ENCODE measurements around the gene MSI2. TPM values are rescaled to one million over a fixed set of nuclear protein-coding genes. Genes with fewer than 3 reads are reported as not detected.

MSI2 gene
- total RNA-seq, 1 donor from 2014 or later: 144 TPM

DNA sequence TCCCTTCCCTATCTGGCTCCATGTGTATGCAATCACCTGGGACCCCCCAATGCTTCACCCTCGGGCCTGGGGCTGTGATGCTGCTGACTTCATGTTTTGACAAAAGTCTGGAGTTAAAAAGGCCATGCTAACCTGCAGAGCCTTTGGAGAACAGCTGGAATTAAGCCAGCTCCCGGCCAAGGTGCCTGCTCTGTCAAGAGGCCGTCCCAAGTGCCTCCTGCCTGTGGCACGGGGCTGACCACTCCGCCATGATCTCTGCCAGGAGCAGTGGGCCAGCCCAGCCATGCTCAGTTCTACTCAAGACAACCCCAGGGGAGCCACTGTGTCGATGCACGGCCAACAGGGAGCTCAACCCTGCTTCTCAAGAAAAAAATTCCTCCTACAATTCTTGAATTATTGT lies 395.1 kb downstream of the MSI2 start:
- H3K9me3 Mint-ChIP-seq: no peaks in the 10 kb centered on the region
- H3K36me3 Mint-ChIP-seq: peaks cover 3% of the 10 kb centered on the region
- no peak for DNase-seq (ENCODE audit: low spot score in 2 of 2, unreplicated experiment in 2 of 2)
- H3K27me3 Mint-ChIP-seq (ENCODE audit: low read depth): no peaks in the 10 kb centered on the region
- no peak overlapping the region for H3K27ac Mint-ChIP-seq
- TF ChIP-seq, protein P1, sequence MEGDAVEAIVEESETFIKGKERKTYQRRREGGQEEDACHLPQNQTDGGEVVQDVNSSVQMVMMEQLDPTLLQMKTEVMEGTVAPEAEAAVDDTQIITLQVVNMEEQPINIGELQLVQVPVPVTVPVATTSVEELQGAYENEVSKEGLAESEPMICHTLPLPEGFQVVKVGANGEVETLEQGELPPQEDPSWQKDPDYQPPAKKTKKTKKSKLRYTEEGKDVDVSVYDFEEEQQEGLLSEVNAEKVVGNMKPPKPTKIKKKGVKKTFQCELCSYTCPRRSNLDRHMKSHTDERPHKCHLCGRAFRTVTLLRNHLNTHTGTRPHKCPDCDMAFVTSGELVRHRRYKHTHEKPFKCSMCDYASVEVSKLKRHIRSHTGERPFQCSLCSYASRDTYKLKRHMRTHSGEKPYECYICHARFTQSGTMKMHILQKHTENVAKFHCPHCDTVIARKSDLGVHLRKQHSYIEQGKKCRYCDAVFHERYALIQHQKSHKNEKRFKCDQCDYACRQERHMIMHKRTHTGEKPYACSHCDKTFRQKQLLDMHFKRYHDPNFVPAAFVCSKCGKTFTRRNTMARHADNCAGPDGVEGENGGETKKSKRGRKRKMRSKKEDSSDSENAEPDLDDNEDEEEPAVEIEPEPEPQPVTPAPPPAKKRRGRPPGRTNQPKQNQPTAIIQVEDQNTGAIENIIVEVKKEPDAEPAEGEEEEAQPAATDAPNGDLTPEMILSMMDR (IDR thresholded peaks at IDR 0.05; ENCODE audit: unreplicated experiment): no peak
- no peak overlapping the region for H3K4me3 Mint-ChIP-seq
- peaks cover 5% of the 10 kb centered on the region for H3K4me1 Mint-ChIP-seq

DNA sequence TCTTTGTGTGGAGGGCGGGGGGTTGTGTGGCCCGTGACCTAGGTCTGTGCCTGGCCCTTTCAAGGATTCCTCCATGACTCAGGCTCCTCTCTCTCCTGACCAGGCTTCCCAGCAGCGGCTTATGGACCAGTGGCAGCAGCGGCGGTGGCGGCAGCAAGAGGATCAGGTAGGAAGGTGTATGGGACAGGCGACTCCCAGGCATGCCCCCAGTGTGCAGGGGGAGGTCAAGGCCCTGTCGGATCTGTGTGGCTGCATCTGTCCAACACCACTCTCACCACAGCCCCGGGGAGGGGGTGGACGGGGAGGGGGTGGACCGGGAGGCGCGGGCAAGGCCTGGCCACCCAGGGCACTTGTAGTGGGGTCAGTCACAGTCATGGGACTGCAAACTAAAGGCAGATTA lies 395.7 kb downstream of the MSI2 start:
- Mint-ChIP-seq H3K9me3 (no peaks in the 10 kb centered on the region), H3K36me3 (peaks cover 5% of the 10 kb centered on the region), H3K27me3 (ENCODE audit: low read depth) (no peaks in the 10 kb centered on the region), H3K4me1 (peaks cover 5% of the 10 kb centered on the region), H3K27ac (no peak overlapping the region), H3K4me3 (no peak overlapping the region)
- TF ChIP-seq, protein P1 (IDR thresholded peaks at IDR 0.05; ENCODE audit: unreplicated experiment): no peak
- DNase-seq (ENCODE audit: low spot score in 2 of 2, unreplicated experiment in 2 of 2): no peak

DNA sequence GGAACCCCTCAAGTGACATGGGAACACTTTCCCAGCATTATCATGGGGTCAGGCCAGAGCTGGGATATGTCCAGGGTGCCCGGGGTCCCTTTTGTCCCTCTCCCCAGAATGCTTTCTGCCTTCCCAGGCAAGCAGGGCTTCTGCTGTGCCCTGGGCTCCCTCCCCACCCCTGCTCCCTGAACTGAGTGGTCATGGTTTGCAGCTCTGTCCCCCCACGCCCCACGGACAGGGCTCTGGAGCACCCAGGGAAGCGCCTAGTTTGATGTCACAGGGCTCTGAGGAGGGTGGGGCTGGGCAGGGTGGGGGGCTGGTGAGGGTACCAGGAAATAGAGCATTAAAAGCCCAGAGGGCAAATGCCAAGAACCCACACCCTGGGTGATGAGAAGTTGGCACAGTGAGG lies 396.5 kb downstream of the MSI2 start:
- Mint-ChIP-seq H3K36me3 (peaks cover 5% of the 10 kb centered on the region), H3K4me1 (peaks cover 5% of the 10 kb centered on the region), H3K4me3 (no peak overlapping the region), H3K27ac (no peak overlapping the region), H3K9me3 (no peaks in the 10 kb centered on the region), H3K27me3 (ENCODE audit: low read depth) (no peaks in the 10 kb centered on the region)
- TF ChIP-seq, protein P1 (IDR thresholded peaks at IDR 0.05; ENCODE audit: unreplicated experiment): no peak
- DNase-seq (ENCODE audit: low spot score in 2 of 2, unreplicated experiment in 2 of 2): no peak

DNA sequence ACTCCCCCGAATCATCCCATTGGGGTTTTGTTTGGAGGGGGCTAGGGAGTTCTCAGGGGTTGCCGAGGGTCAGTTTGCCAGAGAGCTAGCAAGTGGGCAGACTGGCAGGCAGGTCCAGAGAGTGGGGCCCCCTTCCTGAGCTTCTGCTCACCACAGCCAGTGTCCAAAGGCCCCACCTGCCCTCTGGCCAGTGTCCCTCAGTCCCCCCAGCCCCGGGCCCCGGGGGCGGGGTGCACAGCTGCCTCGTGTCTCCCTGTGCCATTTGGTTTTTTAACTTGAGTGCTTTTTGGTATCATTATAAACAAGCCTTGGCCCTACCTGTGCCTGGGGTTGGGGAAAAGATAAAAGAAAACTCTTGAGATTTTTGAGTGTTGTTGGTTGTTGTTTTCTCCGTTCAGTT lies 397.0 kb downstream of the MSI2 start:
- no peak for DNase-seq (ENCODE audit: low spot score in 2 of 2, unreplicated experiment in 2 of 2)
- Mint-ChIP-seq H3K27me3 (ENCODE audit: low read depth) (no peaks in the 10 kb centered on the region), H3K4me1 (peaks cover 5% of the 10 kb centered on the region), H3K9me3 (no peaks in the 10 kb centered on the region), H3K36me3 (peaks cover 7% of the 10 kb centered on the region), H3K4me3 (no peak overlapping the region), H3K27ac (no peak overlapping the region)
- TF ChIP-seq, protein P1 (IDR thresholded peaks at IDR 0.05; ENCODE audit: unreplicated experiment): no peak

DNA sequence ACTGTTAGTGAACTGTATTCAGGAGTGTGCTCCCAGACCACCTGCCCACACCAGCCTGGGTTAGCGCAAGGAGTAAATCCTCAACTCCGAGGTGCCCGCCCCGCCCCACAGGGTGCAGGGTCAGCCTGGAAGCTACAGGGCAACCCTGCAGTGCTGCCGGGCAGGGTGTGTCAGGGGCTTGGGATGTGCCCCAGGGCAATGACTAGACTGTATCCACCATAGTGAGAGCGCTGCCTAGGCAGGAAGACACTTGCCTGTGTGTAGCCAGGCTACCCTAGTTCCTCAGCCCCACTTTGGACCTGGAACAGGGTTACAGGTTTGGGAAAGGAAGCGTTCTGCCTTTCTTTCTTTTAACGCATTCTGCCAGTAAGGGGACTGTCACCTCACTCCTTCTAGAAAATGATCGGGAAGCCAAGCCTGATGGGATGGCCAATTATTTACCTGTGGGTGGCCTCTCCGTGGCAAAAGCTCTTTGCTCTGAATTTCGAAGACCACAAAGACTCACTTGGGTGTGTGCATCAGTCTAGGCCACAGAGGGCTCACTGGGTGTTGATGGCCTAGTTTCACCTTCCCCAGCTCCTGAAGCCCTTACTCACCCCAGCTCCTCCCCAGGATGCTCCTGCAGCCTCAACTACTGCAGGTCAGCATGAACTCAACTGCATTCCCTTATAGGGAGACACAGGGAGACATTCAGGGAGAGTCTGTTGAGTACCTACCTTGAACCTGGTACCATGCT lies 397.9 kb downstream of the MSI2 start:
- H3K36me3 Mint-ChIP-seq: peaks cover 7% of the 10 kb centered on the region

More for the DNA sequence above, 397.9 kb downstream of the MSI2 start:
- no peaks in the 10 kb centered on the region for H3K27me3 Mint-ChIP-seq (ENCODE audit: low read depth)
- DNase-seq (ENCODE audit: low spot score in 2 of 2, unreplicated experiment in 2 of 2): no peak
- no peak overlapping the region for H3K27ac Mint-ChIP-seq
- H3K4me3 Mint-ChIP-seq: no peak overlapping the region
- TF ChIP-seq, protein P1 (IDR thresholded peaks at IDR 0.05; ENCODE audit: unreplicated experiment): no peak
- H3K9me3 Mint-ChIP-seq: no peaks in the 10 kb centered on the region
- H3K4me1 Mint-ChIP-seq: peaks cover 5% of the 10 kb centered on the region

Measured in mesothelial cell of epicardium (in vitro differentiated cells).